ENCODE data around the gene PTPRE.
"Not testable (repeated sequence)": the region's sequence is repeated elsewhere in the genome, so short reads cannot be mapped to it uniquely, and the experiment has no call there.

The PTPRE gene

DNA sequence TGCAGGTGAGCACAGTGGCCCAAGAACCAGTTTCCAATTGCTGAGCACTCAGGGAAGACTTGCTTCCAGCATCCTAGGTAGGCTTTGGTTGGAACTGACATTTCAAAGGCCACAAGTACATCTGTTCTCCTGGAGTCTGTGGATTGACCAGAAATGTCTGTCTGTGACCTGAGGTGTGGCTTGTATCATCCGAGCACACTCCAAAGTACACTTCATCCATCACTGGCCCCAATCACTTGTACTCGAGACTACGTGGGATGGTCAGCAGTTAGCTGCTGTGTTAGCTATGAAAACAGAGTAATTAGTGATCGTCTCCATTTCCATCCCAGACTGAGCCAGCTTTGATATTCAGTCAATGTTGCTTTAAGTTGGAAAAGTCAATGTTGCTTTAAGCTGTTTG lies 174.3 kb downstream of the PTPRE start:
- DNase-seq, result no peak

DNA sequence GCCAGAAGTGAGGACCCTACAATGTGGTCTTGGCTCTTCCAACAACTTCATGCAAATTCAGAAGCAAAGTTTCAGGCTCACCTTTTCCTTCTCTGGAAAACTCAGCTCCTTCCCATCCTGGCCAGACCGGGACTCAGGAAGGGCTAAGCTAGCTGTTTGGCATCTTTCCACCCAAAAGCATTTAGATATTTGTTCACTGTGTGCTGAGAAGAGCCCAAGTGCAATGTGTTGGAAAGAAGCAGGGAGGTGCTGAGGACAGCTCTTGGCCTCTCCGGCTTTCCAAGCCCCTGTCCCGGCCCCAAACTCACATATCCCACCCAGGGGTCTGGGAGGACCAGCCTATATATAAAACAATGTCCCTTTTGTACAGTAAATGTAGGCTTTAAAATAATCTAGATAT lies 174.8 kb downstream of the PTPRE start:
- no peak for DNase-seq

DNA sequence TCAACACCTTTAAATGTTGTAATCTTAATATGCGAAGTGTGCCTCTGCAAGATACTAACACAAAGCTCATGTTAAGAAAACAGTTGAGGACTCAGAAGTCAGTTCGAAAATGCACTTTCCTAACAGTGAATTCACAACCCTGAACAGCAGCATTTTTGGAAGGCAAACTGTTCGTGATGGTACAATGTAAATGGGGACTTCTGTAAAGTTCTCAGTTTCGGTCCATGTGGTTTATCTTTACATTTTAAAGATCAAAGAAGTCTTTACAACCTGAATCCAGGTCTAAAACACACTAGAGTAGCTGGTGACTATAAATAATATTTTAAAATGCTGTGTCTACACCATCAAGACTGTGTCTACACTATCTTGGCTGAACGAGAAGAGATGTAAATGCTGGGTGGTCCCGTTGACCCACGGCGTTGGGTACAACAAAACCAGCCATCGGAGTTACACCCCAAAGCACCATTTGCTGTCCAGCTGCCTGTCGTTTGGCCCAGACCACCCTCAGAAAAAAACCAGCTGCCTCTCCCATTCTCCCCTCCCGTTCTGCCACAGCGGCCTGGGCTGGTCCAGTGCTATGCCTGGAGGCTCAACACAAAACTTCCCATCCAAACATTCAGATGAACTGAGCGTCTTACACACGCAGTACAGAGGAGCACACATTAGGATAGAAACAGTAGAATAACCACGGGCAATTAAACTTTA lies 176.4 kb downstream of the PTPRE start:
- no peak for DNase-seq

DNA sequence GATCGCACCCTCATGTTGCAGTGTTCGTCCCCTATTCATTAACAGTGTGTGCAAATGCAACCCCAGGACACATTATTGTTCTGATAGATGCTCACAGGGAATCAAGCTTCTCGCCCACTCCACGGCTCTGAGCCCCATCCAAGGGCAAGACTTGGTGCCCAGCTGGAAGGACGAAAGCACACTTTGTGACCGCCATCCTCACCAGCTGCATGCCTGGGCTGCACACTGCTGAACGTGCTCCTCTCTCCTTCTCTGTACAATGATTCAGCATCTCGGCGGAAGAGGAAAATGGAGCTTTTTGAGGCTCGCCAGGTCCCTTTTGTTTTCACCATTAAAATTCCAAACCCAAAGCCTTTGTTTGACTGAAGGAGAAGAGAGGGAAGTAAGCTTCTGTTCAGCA lies 177.5 kb downstream of the PTPRE start:
- DNase-seq, result no peak

DNA sequence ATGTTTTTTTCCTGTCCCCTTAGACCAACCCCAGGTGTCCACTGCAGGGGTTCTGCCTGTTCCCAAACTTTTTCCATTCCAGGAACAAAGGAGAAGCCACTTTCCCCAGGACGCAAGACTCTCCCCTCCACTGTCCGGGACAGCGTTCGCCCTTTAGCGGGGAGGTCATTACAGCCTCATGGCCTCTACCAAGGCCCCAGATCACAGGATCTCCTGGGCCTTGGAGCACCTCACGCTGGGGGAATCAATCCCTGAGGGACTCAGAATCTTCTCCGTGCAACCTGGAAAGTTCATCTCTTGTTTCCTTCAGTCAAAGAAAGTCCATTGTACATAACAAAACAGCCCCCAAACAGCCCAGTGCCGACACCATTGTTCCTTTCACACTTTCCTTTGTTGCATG lies 178.1 kb downstream of the PTPRE start:
- no peak for DNase-seq

DNA sequence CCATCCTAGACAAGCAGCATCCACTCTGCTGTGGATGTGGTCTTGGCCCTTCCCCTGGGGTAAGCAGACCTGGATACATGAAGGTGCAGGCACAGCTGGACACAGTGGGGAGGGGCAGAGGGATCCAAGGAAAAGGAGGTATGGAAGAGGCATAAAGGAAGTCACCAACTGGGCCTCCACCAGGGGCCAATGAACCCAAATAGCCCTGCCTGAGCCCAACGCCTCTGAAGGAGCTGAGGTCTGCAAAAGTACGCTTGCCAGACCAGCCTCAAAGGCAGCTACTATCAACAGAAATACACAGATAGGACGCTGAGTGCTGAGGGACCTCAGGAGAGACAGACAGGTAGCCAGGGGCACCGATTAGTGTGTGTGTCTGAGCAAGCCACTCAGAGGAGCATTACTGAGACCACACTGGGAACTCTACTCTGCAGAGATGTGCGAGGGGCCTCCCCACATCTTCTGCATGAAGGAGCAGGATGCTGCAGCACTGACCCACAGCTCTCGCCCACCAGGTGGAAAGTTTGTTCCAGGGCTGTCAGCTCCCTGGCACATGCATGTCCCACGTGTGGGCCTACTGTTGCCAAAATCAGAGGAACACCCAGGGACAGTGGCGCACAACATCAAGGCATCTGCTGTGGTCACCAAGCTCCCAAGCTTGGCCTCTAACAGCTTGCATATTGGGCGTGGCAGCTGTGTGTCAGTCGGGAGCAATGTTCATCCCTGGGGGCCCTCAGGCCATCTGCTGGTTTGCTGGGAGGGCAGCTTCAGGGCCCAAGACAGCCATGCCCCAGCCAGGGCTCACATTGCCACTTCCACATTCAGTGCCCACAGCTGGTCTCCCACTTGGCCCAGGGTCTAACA lies 179.3 kb downstream of the PTPRE start:
- no peak for DNase-seq

DNA sequence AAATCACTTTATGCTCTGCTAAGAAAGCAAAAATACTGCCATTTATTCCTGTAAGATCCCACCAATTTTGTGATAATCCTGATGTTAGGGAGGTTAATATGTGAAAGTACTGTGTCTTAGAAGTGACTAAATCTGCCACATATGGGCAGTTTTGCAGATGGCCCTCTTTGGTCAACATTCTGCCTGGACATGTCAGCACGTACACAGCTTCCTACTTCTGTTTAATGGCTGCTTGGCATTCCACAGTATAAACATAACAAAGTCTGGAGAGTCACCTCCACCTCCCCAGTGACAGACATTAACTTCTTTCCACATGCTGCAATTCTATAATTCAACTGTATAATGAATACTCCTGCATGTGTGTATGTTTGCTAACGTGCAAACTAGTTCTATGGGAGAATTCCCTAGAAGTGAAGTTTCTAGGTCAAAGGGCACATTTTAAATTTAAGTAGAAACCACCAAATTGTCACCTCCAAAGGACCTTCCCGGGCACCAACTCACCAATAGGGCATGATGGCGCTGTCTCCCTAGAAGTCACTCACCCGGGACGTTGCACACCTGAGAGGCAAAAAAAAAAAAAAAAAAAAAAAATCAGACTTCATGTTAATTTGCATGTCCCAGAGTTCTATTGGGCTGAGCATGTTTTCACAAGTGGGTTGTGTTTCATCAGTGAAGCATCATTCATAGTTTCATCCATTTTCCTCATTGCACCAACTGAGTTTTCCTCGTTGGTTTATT lies 180.4 kb downstream of the PTPRE start:
- DNase-seq, result no peak

DNA sequence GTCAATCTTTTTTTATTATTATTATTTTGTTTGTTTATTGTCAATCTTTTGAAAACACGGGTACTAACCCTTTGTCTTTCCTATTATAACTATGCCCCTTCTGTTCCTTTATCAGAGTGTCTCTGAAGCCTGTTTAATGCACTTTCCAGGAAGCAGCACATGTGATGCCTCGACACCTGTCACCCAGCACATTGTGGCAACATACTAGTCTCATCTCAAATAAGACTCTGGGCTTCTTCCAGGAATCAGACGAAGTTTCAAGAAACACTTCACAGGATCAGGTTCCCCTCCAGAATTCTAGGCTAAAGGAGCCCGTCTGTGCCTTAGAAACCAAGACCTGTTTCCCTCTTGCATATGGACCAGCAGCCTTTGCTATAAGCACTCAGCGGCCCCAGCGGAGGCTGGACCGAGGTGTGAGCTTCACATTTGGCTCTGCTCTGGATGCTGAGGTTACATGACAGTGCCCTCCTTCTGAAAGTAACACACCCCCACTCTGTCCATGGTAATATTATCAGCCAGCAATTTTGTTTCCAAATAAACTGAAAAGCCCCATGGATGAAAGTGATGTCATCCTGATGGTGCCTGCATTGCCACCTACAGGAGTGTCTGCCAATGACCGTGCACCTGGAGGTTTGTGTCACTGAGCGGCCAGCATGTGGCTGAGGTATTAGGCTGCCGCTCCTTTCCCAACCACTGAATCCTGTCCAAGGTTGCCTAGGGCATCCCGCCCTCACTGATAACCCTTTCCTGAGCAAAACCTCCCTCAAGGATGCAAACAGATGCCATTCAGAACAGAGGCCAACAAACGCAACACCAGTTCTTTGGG lies 181.2 kb downstream of the PTPRE start:
- no peak for DNase-seq

DNA sequence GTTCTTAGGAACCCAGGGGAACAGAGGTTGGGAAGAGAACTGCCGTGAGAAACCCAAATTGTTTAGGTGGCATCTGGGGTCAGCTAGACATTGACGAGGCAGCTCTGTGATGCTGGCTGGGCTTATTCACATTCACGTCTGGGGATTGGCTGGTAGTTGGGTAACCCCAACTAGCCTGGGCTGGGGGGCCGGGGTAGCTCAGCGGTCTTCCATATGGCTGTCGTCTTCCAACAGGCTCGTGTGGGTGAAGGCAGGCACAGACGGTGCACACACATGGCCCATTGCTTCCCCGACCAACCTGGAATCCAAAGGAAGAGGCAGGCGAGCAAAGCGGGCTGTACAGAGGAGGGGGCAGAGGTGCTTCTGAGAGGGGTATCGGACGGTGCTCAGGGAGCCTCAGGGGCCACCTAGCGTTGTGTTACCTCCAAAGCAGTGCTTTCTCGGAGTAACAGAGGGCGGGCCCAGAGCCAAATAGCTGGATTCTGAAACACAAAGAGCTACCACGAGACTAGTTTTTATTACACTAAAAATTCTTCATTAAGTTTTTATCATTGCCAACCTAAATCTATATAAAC lies 184.8 kb downstream of the PTPRE start:
- DNase-seq, result no peak

DNA sequence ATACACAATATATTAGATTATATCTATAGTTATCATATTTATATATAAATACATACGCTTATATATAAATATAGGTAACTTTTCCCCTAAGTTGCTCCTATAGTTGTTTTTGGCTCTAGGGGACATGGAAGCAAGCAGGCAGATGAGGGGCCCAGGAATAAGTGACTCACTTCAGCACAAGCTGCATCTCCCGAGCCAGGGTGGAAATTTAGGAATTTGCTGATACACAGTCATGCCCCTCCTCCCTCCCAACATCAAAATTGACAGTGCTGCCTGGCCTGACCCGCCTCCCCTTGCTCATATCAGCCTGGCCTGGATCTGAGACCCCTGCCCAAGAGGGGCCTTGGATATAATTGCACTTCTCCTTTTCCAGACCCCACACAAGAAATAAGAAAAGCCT lies 185.6 kb downstream of the PTPRE start:
- DNase-seq, result no peak

DNA sequence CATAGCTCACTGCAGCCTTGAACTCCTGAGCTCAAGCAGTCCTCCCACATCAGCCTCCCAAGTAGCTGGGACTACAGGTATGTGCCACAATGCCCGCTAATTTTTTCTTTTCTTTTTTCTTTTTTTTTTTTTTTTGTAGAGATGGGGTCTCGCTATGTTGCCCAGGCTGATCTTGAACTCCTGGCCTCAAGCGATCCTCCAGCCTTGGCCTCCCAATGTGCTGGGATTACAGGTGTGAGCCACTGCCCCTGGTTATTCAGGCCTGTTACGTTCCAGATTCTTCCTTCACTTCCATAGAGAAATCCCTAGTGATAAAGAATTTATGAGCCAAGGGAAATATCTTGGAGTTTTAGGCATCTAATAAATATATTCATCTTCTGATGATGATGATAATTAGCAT lies 187.7 kb downstream of the PTPRE start:
- not testable (repeated sequence) for DNase-seq

DNA sequence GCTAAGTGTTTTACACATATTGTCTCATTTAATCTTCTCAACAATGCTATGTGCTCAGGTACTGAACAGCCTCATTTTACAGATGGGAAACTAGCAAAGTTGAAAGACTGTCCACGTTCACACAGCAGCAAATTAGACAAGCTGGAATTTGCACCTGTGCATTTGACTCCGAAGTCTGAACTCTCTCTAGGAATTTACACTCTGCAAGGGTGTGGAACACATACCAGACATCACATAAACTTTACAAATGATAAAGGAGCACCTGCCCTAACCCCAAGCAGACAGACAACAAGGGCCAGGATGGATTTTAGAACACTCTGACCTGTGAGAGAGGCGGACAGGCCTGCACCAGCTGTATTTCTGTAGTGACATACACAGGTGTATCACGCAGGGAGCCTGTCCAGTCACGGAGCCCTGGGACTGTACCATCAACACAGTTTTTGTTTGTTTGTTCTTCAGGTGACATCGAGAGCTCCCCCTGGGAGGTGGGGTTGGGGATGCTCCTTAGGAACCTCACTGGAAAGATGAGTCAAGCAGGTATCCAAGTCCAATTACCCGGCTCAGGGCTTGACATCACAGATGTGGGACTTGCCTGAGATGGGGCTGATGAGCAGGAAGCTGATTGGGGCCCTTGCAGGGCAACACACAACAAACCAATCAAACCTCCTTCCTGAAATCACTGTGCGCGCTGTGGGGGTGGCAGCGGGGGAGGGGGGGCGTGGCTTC lies 188.3 kb downstream of the PTPRE start:
- DNase-seq, result no peak

DNA sequence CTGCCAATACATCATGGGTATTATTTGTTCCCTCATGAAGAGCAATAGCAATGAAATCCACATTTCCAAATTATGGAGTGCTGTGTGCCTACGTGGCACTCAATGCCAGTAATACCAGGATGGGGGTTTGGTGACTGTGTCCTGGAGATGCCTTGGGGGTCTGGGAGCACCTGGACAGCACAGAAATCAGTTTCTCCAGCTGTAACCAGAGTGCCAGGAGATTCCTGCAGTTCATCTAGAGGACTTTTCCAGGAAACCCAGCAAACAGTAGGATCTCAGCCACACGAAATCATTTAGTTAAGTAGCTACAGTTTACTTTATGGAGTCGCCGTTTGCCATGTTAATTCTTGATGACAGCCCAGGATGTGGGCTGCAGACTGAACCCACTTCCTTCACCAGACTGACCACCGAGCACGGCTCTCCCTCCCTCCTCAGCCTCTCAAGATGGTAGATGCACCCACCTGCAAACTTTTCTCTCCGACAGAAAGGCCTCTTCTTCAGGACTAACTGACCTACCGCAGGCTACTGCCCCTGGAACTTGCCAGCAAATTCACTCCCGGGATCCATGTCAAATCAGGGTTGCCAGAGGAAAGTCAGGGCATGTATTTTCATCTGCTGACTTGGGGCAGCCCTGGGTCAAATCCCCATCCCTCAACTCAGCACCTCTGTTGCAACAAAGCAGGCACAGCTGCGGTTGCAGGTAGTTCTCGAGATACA lies 189.0 kb downstream of the PTPRE start:
- no peak for DNase-seq

DNA sequence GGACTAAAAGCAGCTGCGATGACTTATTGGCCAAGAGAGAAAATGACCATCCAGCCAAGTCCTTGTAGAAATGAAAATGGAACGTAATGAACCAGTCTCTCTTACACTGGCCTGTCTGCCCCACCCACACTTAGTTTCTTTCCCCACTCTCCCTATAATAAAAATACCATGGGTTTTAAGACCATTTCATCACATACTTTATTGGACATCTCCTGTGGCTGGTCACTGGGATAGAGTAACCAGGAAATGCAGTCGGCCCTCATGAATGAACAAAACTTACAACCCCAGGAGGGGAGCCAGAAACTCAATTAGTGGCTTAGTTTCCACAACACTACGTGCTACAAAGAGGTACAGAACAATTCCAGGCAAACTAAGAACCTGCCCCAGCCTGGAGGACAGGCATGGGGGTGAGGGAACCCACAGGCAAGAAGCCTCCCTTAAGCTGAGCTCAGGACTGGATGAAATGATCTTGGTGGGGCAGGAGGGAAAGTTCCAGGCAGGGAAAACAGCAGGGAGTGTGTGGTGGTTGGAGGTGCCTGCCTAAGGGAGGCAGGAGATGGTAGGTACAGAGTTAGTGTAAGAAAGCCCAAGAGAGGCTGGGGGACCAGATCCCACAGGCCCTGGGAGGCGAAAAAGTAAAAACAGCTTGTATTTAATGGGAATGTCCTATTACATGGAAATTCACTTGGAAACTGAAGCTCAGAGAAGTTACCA lies 189.7 kb downstream of the PTPRE start:
- DNase-seq, result no peak

DNA sequence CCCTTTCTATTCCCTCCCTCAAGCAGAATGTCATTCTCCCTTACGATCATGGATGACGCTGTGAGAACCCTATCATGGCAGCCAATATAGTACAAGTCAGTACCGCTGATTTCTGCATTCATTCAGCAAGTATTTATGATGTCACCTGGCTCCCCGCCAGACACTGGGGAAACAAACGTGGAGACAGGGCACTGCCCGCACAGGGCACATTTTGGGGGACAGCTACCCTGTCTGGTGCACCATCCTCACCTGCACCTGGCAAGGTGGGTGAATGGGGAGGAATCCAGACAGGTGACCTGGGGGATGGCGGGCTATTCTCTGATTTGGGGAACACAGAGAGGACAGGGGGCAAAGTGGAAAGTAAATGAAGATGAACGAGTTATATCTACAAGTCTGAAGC lies 190.9 kb downstream of the PTPRE start:
- no peak for DNase-seq

DNA sequence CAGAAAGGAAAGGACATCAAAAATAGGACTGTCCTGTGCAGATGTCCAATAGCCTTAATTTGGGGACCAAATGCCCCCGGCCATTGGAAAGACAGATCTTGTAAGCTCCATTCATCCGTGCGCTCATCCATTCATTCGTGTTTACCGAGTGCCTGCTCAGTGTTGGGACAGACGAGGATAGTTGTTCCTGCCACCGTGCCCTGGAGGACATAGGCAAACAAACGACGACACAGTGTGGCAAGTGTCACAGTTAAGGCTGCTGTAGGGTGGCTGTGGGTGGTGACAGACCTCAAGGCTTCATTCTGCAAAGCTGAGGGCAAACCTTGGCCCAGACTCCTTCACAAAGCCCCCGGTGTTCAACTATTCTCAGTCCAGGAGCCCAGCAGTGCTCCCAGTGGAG lies 191.7 kb downstream of the PTPRE start:
- no peak for DNase-seq

DNA sequence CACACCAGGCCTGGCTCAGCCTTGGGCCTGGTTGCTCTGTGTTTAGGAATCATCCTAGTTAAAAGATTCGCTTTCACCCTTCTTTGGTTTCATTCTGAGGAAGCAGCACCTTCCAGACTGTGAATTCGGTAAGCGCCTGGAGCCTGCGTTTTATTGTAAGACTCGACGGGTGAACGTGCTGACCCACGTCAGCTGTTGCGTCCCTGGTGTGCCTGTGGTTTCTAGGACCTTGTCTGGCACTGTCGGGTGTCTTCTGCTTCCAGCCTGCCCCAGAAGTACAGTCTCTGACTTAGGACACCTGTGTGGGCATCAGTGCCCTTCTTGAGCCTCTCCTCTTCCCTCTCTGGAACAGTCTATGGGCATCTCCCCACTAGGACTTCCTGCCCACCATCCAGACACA lies 193.0 kb downstream of the PTPRE start:
- no peak for DNase-seq

DNA sequence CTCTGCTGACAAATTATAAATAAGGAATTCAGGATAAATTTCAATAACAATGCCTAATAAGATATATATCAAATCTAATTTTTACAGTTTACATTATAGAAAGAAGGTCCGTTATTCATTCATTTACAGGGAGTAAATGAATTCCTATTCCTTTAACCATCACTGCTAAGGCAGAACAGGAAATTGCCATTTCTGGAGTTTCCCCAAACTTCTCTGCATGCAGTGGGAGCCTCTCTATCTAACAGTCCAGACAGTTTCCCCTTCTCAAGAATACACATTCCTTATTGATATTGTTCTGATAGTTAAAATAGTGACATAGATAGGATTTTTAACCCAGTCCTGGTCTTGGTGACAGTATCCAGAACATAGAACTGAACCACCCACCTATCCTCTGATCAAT lies 195.0 kb downstream of the PTPRE start:
- no peak for DNase-seq

DNA sequence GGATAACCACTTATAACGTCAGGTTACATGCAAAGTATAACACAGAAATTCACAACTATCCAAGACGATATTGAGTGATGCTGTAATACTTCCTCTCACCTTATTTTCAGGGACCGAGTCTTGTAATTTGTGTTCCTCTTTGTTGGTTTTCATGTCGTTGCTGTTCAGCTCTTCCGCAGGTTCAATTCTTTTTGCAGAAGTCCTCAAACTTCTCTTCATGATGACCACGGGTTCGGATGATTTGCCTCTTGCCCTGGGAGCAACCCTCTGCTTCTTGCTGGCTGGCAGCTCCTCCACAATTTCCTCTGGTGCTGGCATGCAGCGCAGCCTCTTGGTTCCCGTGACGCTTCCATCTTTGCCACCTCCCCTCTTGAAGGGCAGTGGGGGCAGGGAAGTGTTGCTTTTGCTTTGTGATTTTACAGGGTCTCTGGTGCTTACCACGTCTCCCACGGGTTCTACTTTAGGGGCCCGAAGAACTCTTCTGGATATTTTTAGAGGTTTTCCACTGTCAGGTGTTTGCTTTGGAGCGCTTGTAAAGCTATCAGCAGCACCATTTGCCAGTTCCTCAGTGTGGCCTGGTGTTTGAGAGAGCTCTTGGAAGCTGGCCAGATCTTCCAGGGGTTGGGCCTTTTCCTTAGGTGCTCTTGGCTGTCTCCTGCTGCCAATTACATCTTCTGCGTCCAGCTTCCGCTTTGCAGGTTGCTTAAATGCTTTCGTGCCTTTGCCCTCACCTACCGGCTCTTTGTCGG lies 195.8 kb downstream of the PTPRE start:
- peak in 1 of 3 experiments; percentile 37 for DNase-seq

All from NCI-H1417 (cell line).